HG03521 (cell line): ENCODE data around the gene CIDEC.

ENCODE experiments used
- ATAC-seq: cut with Tn5 transposase; IDR thresholded peaks from one replicate; pipeline ENCODE4 v1.9.1; 2021; ENCODE audit warnings: mild to moderate bottlenecking, moderate library complexity; ENCODE audit not compliant: unreplicated experiment

Gene CIDEC

GRCh38 chr3:9817436-9817835 lies 62.6 kb downstream of the CIDEC start:
- no peak for ATAC-seq
